ENCODE measurements around the gene GNAI2.
"Not testable (repeated sequence)": the region's sequence is repeated elsewhere in the genome, so short reads cannot be mapped to it uniquely, and the experiment has no call there.

GNAI2 gene

DNA sequence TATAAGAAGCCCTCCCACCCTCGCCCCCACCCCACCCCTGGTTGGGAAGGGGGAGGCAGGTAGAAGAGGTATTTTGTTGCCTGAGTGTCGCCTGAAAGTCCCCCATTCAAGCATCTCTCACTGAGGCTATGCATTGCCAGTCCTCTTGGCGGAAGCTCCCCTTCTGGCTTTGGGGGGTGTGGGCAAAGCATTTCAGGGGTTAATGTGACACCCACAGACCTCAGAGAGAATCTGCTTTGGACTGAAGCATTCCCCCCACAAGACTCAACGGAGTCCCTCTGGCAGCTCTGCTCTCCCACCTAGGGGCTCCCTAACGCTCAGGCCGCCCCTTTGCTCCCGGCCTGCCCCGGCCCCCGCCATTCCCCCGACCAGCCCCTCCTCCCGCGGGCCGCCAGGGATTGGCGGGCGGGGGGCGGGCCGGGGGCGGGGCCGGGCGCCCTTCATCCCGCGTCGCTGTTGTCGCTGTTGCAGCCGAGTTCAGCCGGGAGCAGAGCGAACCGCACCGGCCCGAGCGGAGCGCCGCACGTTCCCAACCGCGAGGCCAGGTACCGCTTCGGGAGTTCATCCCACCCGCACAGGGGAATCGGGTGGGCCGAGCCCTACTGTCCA lies 31.1 kb upstream of the GNAI2 start, which contains the start of gene SLC38A3:
TSS of gene SLC38A3 (plus strand) at position 468 of the 609 bp plus-strand sequence. CDS start 8,929 bp downstream, outside the sequence.
- no peak for DNase-seq (ENCODE audit: low read depth, low spot score)

DNA sequence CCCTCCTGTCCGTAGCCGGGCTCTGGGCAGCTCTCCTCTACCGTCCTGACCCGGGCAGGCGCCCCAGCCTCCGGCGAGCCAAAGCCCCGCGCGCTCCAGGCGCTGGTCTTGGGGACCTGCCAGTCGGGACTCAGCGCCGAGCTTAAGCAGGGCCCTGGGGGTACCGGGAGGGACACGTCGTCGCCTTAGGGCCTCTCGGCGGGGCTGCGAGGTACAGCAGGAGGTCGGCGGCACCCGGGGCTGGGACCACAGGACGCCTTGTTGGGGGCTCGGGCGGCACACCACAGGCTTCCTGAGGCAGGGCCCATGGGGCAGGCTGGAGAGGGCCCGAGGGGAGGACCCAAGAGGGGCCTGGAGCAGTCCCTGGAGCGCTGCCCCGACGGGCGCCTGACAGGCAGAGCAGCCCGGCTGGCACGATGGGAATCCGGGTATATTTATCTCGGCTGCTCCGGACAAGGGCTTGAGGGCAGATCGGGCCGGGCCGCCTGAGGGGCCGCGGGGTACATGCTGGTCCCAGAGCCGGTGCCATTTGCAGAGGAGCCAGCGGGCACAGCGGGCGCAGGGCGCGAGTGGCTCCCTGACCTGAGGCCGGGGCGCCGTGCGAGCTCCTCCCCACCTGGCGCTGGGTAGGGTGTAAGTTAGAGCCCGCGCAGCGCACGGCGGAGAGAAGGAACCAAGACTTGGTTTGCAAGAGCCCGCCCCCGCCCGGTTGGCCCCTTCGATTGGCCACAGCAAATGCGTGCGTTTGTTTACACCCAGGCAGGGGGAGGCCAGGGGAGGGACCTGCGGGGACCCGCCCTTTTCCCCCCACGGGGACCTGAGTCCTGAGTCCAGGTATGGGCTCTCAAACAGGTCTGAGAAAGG lies 30.4 kb upstream of the GNAI2 start:
- DNase-seq (ENCODE audit: low read depth, low spot score): peak; percentile 75

DNA sequence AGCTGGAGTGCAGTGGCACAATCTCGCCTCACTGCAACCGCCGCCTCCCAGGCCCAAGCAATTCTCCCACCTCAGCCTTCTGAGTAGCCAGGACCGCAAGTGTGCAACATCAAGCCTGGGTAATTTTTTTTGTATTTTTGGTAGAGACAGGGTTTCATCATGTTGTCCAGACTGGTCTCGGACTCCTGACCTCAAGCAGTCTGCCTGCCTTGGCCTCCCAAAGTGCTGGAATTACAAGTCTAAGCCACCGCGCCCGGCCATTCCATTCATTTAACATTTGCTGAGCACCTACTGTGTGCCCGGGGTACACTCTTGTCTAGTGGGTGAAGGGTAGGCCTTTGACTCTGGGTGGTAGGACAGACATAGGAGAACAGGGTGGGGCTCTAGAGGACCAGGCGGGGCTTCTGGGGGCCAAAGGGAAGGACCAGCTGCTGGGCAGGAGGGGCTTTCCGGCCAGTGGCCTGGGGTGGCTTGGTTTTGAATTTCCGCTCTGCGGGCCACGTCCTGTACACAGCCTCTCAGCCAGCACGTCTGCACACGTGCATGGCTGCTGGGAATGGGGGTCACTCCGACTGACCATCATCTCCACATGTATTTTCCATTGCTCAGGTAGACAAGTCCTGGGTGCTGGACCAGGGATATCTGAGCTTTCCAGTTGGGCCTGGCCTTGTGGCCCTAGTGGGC lies 28.5 kb upstream of the GNAI2 start:
- no peak for DNase-seq (ENCODE audit: low read depth, low spot score)

DNA sequence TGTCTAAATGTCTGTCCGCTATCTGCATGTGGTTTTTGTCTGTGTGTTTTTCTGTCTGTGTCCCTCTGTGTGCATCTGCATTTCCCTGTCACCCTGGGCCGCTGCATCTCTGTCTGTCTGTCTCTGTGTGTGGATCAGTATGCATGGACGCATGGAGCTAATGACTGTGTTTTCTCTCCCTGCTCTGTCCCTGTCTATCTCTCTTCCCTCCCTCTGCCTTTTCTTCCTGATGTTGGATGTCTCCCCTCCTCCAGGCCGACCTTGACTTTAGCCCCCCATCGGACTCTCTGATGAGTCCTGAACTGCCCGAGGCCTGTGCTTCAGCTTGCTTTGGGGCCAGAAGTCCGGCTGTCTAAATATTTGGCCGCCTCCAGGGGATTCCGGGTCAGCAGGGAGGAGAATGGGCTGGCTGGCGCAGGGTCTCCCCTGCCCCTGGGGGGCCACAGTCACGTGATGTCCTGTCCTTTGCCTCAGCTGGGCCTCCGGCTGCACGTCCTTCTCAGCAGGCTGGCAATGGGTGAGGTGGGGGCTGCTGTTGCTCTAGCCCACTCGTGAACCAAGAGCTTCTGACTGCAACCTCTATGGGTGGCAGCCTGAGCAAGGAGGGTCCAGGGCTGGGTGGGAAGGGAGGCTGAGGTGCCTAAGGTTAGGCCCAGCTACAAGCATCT lies 27.2 kb upstream of the GNAI2 start:
- DNase-seq (ENCODE audit: low read depth, low spot score): no peak

DNA sequence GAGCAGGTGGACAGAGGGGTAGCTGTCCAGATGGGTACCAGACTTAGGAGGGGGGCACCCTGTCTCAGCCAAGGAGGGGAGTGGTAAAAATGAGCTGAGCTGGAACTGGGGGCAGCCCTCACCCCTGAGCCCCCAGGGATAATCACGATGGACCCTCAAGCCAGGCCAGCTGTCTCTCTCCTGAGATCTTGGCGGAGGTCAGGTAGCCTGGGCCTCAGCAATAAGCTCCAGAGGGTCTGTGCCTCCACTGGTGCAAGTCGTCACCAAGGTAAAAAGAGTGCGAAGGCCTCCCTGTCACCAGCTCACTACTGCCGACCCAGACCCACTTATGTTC lies 25.9 kb upstream of the GNAI2 start:
- no peak for DNase-seq (ENCODE audit: low read depth, low spot score)

DNA sequence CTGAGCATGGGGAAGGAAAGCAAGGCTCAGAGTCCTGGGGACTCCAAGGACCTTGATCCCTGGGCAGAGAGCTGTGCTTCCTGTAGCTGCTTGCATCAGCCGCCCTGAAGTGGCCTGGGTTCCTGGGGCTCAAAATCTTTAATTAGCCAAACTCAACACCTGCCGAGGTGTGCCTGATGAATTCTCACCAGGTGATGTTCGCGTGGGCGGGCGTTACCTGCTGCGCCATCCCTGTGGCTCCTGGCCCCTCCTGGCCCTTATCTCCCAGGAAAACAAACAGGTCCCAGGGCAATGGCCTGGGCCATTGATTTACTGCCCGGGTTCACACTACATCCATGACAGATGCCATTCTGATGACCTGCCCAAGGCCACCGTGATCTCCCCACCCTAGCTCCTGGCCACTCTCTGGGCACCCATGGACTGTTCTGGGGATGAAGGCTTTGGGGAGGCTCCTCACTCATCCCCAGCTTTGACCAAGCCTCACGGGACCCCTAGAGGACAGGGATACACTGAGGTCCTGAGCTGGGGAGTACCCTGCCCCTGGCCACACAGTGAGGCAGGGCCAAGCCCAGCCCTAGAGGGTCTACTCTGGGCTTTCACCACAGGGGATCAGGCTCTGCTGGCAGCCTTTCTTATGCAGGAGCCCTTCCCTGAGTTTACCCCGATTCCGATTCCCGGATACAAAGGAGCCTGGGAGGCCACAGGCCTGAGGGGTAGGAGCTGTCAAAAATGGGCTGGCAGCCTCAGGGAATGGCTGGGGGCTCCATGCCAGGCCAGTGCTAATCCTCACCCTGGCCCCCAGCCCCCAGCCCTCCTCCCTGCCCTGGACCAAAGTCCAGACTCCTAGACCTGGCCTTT lies 25.3 kb upstream of the GNAI2 start:
- peak; percentile 72 for DNase-seq (ENCODE audit: low read depth, low spot score)

DNA sequence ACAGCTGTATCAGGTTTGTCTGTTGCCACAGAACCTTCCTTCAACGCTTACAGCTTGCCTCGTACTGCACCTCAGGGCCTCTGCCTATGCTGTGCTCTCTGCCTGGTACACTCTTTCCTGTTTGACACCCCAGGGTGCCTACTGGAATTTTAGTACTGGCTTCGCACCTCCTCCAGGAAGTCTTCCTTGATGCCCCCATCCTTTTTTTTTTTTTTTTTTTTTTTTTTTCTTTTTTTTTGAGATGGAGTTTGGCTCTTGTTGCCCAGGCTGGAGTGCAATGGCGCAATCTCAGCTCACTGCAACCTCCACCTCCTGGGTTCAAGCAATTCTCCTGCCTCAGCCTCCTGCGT lies 24.7 kb upstream of the GNAI2 start:
- DNase-seq (ENCODE audit: low read depth, low spot score): not testable (repeated sequence)

DNA sequence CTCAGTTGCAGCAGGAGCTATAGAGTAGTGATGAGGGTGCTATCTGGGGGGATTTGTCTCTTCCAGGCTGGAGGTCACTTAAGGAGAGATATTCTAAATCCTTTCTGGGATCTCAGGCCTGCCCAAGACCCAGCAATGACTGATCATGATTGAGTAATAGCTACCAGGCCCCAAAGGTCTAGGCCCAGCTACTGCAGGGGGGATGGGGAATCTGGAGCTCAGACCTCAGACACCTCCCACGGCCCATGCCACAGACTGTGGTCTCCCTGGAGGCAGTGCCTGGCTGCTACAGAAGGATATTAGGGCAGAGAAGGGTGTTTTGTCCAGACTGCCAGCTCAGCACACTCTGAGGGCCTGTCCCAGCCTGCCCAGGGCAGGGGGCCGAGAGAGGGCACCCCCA lies 24.1 kb upstream of the GNAI2 start:
- no peak for DNase-seq (ENCODE audit: low read depth, low spot score)

DNA sequence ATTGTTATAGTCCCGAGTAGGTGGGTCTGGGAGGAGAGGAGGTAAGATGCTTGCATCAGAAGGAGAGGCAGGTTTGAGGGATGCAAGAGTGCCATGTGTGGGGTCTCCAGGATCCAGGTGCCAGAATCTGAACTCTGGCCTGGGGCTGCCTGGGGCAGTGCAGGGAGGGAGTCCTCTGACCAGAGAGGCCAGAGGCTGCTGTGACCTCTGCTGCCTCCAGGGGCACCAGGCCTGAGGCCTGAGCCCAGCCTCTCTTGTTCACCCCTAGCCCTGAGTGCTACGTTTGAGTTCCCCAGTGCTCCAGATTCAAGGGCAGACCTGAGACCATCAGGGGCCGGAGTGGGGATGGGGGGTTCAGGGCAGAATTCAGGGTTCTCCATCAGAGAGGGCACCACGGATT lies 23.5 kb upstream of the GNAI2 start:
- DNase-seq (ENCODE audit: low read depth, low spot score): no peak

DNA sequence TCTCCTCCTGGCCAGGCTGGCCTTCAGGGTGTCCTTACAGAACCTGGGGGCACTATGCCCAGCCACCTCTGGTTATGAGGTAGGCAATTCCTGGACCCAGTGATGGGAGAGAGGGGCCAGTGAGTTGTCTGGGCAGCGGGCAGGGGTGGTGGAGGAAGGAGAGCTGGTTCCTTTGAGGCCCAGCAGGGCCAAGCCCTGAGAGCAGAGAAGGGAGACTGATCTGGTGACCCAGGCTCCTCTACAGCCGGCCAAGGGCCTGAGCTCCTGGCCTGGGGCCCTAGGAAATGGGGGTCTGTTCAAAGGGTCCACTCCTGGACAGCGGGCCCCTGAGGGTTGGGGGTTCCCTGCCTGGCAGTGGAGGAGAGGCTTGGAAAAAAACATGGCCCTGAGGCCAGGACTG lies 23.0 kb upstream of the GNAI2 start:
- DNase-seq (ENCODE audit: low read depth, low spot score): no peak

DNA sequence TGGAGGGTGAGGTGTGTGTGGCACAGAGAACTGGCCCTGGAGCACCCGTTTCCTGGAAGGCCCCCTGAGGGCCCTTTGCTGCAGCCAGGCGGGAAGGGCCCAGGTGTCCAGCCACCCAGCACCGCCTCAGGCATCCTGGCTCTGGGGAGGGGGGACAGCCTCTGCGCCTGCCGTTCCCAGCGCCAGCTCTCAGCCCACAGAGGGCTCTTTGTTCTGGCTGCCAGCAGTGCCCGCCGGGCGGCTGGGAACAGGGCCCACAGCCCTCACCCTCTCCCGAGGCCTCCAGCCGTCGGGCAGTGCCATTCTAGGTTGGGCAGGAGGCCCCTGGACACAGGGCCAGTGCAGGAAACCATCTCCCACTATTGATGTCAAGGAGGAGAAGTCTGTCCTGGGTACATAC lies 22.6 kb upstream of the GNAI2 start:
- DNase-seq (ENCODE audit: low read depth, low spot score): no peak

DNA sequence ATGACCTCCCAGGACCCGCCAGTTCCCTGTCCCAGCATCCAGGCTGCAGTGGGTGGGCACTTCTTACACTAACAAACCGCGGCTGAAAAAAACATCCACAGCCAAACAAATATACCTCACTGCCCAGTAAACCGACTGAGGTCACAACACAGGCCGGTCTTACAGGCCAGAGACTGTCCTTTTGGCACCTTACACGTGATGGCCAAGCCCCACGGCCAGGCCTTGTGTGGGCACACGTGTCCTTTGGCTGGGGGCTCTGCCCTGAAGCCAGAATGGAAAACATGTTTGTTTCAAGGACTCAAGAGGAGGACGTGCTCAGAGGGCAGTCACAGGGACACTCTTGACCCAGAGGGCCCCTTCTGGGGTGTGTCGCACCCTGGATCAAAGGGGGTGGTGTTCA lies 21.2 kb upstream of the GNAI2 start:
- no peak for DNase-seq (ENCODE audit: low read depth, low spot score)

DNA sequence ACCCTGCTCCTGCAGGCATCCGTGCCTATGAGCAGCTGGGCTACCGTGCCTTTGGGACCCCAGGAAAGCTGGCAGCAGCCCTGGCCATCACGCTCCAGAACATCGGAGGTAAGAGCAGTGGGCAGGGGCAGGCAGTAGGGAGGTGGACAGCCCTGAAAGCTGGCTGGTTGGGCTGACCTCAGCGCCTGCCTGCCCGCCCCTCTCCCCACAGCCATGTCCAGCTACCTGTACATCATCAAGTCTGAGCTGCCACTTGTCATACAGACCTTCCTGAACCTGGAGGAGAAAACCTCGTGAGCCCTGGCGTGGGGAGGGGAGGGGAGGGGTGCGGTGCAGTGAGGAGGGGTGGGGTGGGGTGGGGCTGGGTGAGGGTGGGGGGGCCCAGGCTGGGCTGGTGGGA lies 20.5 kb upstream of the GNAI2 start:
- peak; percentile 62 for DNase-seq (ENCODE audit: low read depth, low spot score)

DNA sequence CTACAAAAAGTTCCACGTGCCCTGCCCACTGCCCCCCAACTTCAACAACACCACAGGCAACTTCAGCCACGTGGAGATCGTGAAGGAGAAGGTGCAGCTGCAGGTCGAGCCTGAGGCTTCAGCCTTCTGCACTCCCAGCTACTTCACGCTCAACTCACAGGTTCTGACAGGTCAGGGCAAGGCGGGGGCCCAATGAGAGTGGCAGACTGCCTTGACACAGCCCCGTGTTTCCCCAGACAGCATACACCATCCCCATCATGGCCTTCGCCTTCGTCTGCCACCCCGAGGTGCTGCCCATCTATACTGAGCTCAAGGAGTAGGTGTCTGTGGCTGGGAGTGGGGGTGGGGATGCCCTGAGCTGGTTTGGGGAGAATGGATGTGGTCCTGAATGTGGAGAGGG lies 18.3 kb upstream of the GNAI2 start:
- DNase-seq (ENCODE audit: low read depth, low spot score): no peak

DNA sequence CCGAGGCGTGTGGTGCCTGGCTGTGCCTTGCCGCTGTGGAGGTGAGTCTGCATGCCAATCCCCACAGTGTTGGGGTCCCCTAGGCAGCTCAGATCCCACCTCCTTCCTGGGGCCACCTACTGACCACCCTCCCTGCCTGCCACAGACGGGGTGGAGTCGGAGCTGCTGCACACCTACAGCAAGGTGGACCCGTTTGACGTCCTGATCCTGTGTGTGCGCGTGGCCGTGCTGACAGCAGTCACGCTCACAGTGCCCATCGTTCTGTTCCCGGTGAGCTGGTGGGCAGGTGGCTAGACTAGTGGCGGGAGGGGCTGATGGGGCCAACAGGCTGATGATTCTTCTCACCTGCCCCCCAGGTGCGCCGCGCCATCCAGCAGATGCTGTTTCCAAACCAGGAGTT lies 17.6 kb upstream of the GNAI2 start:
- DNase-seq (ENCODE audit: low read depth, low spot score): no peak

DNA sequence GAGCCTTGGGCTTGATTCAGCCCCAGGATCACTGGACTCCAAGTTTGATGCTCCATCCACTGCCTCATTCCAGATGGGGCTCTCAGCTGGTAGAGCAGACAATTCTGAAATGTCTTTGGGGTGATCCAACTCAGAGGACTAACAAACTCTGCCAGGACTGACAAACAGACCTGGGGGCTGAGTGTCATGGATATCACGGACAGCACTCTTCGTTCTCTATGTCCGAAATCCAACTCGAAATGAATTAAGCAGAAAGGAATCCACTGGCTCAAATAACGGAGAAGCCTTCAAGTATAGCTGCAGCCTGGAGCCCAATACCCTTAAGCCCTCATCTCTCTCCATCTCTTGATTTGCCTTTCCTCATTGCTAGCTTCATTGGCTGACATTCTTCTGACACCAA lies 16.7 kb upstream of the GNAI2 start:
- DNase-seq (ENCODE audit: low read depth, low spot score): no peak

DNA sequence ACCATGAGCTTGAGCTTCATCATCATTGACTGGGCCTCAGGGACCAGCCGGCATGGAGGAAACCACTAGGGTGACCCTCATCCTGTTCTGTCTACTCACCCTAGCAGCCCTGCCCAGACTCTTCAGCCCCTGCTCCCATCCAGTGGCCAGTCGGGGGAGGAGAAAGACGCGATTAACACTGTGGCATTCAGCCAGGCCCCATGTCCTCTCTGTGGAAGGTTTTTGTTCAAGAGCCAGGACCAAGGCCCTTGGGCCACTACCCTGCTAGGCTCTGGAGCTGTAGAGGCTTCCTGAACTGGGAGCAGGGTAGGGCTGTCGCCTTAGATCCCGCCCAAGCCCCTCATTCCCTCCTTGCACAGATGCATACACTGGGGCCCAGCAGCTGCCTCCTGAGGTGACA lies 15.9 kb upstream of the GNAI2 start:
- no peak for DNase-seq (ENCODE audit: low read depth, low spot score)

DNA sequence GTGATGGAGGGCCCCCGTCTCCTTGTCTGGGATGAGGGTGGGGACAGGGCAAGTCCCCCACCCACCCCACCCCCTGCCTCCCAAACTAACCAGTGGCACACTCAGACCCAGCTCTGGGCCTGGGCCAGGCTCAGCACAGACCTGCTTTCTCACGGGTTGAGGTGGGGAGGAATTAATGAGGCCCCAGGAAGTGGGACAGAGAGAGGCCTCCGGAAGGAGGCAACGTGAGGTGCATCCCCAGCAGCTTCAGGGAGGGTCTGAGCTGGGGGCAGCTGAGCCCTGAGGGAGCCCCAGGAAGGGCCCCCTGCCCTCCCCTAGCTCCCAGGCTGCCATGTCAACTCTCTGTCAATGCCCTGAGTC lies 15.0 kb upstream of the GNAI2 start:
- DNase-seq (ENCODE audit: low read depth, low spot score): no peak

DNA sequence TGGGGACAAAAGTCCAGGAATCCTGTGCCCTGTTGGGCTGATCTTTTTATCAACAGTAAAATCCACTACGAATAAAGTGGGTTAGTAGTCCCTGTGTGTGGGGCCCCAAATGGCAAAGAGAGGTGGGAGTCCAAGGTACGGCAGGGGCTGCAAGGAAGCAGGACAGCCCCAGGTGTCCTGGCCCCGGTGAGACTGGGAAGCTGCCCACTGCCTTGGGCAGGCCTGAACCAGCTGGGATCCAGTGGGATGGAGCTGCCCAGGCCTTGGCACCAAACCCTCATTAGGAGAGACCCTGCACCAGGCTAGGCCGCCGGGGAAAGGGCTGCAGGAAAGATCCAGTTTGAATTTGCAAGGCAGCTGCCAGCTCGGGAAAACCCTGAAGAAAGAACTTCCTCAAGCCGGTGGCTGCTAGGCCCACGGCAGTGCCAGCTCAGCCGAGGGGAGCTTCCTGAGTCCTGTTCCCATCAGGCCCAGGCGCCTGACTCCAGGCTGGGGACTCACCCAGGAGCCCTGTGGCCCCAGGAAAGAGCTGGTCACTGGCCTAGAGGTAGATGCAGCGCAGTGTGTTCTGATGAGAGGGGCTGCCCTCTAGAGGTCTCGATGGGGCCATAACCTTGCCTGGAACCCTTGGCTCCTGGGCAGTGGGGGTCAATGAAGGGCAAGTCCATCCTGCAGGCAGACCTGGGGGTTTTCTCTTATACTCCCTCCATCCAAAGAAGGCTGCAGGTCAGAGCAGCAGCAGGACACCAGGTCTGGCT lies 14.4 kb upstream of the GNAI2 start:
- DNase-seq (ENCODE audit: low read depth, low spot score): no peak

DNA sequence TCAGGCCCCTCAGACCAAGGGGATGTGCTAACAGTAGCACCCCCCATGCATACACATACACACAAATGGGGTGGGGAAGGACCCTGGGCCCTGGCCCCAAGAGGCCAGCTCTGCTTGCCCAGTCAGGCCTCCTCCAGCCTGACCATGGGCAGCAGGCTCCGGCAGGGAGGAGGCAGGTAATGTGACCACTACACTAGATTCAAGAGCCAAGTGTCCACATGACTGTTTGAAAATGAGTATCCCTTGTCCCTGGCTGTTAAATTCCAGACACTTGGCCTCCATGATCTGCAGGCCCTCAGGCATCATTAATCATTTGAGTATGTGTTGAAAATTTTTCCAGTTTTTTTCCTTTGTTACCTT lies 13.9 kb upstream of the GNAI2 start:
- no peak for DNase-seq (ENCODE audit: low read depth, low spot score)

DNA sequence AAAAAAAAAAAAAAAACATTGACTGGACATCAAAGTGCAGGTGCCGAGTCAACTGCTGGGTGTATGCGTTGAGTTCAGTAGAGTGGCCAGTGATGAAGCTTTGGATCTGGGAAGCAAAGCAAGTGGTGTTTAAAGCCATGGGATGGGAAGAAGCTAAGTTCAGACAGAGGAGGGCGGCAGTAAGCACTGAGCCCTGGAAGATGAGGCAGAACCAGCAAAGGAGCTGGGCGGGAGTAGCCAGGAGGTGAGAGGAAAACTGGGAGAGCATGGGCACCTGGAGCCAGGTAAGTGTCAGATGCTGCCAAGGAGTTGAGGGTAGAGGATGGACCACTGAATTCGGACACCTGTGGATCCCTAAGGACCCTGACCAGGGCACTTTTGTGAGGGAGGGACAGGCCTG lies 11.4 kb upstream of the GNAI2 start:
- DNase-seq (ENCODE audit: low read depth, low spot score): no peak
